Measurements from ENCODE around the gene HSD11B1.

GRCh38 chr1:209769971-209770370 is 65.3 kb downstream of the HSD11B1 start:
- no peak for TF ChIP-seq CTCF (IDR thresholded peaks at IDR 0.05)
- no peak for TF ChIP-seq POLR2A (IDR thresholded peaks at IDR 0.05)
- no peak for TF ChIP-seq POLR2AphosphoS5 (IDR thresholded peaks at IDR 0.05)
